OCI-M2 (cell line): ENCODE results near the gene KLHL34.

ENCODE experiments used
- DNase-seq: peaks from one replicate; lab custom pipeline; 2025; ENCODE audit not compliant: unreplicated experiment; lab: John Stamatoyannopoulos, UW

The KLHL34 gene

DNA sequence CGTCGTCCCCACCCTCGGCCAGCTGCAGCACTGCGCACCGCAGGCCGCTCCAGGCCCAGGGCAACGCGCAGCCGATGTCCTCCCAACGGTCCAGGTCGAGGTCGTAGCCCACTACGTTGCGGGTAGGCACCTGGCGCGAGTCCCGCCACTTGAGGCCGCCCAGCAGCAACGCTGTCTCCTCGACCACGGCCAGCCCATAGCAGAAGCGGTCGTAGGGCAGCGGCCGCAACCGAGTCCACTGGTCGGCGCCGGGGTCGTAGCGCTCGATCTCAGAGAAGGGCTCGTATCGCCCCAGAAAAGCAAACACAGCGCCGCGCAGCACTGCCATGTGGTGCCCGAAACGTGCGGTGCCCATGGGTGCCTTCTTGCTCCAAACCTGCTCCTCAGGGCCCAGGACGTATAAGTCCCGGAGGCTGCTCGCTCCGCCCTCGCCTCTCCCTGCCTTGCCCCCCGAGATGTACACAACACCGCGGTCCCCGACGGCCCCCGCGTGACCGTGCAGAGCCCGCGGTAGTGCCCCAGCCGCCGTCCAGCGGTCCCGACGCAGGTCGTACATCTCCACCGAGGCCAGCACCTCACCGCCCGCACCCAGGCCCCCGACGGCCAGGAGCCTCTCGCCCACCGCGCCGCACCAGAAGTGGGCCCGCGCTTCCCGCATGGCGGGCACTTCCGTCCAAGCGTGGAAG, 2.1 kb downstream of the KLHL34 start:
- DNase-seq = no peak

- DNase-seq = no peak
These were observed 12.2 kb downstream of the KLHL34 start for GRCh38 chrX:21645886-21646285.

GRCh38 chrX:21645431-21645830, 12.7 kb downstream of the KLHL34 start:
- no peak for DNase-seq

DNA sequence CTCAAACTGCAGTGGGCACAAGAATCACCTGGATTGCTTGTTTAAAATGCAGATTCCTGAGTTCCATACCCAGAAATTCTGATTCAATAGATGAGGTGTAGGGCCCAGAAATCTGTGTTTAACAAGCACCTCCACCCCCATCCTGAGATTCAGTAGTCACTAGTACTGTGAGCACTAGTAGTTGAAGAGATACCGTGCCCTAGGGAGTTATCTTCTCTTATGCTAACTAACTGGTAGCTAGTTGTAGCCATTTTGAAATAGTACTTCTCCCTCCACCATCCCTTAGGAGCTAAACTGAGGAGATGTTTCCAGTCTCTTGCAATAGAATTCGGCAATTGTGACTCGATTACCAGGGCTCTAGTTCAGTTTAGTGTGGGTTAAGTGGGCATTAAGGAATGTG, 18.4 kb downstream of the KLHL34 start:
- DNase-seq = no peak

GRCh38 chrX:21638311-21638710, 19.8 kb downstream of the KLHL34 start:
- DNase-seq = no peak

DNA sequence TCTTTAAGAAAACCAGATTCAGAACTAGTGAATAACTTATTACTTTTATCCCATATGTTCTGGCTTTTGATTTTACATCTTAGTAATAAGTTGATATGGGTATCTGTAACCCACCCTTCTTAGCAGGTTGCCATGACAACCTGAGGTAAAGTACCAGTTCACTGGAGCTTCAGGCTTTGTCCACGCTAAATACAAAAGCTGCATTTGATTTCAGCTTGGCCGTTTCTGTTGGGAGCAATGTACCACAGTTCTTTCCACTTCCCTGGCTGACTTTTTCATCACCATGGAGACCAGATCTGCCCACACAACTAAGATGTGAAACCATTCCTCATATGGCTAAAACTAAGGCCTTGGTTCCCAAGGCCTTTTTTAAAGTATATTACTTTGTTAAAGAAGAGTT, 26.1 kb downstream of the KLHL34 start:
- no peak for DNase-seq

- DNase-seq = no peak
These were observed 34.2 kb downstream of the KLHL34 start for GRCh38 chrX:21623778-21624501.

DNA sequence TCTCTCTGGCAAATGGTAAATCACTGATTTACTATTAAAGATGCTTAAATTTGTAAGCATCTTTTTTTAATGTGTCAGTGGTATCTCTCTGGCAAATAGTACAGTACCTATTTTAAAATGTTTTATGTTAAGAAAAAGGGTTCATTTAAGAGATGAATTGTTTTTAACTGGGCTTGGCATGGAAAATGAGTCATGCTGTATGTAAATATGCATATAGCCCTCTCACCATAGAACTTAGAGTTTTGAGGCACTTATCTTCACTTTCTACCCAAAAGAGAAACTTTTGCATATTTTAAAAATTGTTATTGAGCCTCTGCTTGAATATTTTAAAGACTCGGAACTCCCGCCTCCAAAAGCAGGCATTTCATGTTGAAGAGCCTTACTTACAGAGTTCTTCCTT, 37.9 kb downstream of the KLHL34 start:
- DNase-seq = no peak

DNA sequence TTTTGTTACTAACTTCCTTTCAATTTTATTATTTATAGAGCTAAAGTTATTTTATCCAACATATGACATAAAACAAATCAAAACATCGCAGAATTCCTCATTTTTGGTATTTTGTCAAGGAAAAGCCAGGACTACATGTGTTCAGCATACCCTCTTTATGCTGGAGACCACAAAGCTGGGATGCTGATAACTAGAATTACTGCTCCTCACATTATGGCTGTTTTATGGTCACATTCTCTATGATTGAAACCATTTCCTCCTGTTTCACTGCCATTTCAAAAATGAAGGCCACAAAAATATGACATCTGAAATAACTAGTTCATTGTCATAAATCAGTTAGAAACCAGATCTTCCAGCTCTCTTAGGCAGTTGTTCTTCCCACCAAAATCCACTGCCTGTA, 41.7 kb downstream of the KLHL34 start:
- no peak for DNase-seq

DNA sequence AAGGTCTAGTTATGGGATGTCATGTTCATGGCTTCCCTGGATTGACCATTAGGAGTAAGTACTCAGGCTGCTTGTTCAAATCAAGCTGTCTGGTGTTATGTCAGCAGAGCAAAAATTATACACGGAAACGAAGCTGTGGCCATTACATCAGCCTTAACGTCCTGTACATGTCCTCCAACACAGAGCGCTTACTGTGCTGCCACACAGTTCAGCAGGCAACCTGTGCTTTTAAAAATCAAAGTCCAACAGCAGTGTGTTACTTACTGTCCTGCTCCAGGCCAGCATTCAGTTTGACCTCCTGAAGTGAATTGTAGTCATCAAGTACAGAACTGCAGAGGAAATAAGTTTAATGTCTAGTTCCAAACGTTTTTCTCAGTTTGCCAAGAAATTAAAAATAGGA, 46.0 kb downstream of the KLHL34 start:
- DNase-seq = no peak

DNA sequence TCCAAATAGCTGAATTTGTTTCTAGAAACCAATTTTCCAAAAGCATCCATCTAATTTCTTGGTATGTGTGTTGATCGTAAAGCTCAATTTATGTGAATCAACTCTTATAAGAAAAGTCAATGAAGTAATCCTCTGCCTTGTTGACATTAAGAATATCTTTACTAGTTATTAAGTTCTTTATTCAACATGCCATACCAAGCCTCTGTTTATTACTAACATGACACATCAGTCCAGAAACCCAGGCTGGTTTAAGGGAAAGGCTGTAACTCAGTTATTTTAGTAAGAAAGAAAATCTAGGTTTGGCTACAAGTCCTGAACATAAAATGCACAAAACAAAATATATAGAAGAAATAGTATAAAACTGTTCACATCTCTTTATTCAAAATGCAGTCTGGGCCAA, 48.0 kb downstream of the KLHL34 start:
- no peak for DNase-seq

GRCh38 chrX:21606002-21606401, 52.1 kb downstream of the KLHL34 start:
- no peak for DNase-seq
